Measurements from ENCODE around the gene SNORC. TPM values are rescaled to one million over a fixed set of nuclear protein-coding genes. Genes with fewer than 3 reads are reported as not detected.
A peak's percentile ranks its signal among the peaks of the same experiment; 100 is the strongest.

Gene SNORC
- total RNA-seq, 4 donors from 2014 or later = 0.54 to 11.6 (median 2.2) TPM; not detected in 1

DNA sequence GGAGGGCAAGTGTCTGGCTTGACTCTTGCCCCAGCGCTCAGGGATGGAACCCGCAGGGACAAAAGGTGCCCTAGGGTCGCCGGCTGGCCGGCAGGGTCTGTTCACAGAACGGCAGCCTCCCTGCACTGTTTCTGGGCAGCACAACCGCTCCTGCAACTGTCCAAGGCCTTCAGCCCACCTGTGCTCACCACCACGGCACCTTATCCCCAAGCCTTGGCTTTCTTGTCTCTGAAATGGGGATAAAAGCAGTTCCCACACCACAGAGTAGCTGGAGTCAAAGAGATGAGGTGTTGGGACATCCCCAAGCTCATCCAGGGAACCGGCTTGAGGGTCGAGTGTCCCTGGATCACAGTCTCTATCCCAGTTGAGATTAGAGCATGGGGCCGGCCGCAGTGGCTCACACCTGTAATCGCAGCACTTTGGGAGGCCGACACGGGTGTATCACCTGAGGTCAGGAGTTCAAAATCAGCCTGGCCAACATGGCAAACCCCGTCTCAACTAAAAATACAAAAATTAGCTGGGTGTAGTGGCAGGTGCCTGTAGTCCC lies 4.7 kb downstream of the SNORC start:
- Histone ChIP-seq H3K27me3 (peaks cover 39% of the 10 kb centered on the region), H3K9me3 (no peaks in the 10 kb centered on the region), H3K4me3 (no peak overlapping the region), H3K27ac (no peak overlapping the region), H3K36me3 (no peaks in the 10 kb centered on the region), H3K4me1 (peaks cover 0 to 21% (median 5%) of the 10 kb centered on the region in 3 donors)
- 60% methylated on average over 3 of the region's 16 CpGs; no CpG with 5 or more reads in 1 of the 2 donors for WGBS, 2 donors (ENCODE audit: low coverage in 1 of 2)
- TF ChIP-seq POLR2AphosphoS5 (IDR thresholded peaks at IDR 0.05) = no peak
- no peak for TF ChIP-seq CTCF (IDR thresholded peaks at IDR 0.05)
- no peak for TF ChIP-seq POLR2A (IDR thresholded peaks at IDR 0.05)
- no peak for TF ChIP-seq EP300 (IDR thresholded peaks at IDR 0.05)
- ATAC-seq = no peak

DNA sequence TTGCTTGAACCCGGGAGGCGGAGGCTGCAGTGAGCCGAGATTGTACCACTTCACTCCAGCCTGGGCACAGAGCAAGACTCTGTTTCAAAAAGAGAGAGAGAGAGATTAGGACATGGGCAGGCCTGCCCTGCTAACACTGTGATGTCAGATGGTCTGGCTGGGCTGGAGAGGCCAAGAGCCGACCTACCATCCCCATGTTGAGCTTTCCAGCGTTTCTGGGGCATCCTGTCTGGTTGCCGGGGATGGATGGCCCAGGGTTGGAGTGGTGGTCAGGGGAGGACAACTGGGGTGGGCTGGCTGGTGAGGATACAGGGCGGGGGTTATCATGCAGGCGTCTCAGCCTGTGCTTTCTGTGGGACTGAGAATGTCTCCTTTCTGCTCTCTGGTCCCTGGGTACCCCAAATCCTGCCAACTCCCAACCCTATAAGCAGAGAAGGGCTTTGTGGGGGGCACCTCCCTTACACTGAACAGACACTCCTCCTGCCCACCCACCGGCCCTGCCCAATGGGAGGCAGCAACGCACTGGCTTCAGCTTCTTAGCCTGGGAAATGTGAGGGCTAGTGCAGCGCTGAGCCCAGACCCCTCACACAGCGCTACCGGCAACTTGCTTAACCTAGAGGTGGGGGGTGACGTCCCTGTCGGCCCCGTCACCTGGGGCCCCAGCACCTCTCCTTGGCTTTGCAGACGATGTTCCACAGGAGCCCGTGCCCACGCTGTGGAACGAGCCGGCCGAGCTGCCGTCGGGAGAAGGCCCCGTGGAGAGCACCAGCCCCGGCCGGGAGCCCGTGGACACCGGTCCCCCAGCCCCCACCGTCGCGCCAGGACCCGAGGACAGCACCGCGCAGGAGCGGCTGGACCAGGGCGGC lies 5.4 kb downstream of the SNORC start:
- Histone ChIP-seq H3K36me3 (no peaks in the 10 kb centered on the region), H3K4me1 (peaks cover 0 to 21% (median 5%) of the 10 kb centered on the region in 3 donors), H3K27ac (no peak overlapping the region), H3K9me3 (no peaks in the 10 kb centered on the region), H3K27me3 (peaks cover 39% of the 10 kb centered on the region), H3K4me3 (peak overlapping the region in 1 of 2 donors; percentile 57)
- TF ChIP-seq EP300 (IDR thresholded peaks at IDR 0.05) (no peak), POLR2A (IDR thresholded peaks at IDR 0.05) (no peak), POLR2AphosphoS5 (IDR thresholded peaks at IDR 0.05) (no peak), CTCF (IDR thresholded peaks at IDR 0.05) (no peak)
- 21% methylated on average over 5 of the region's 37 CpGs; no CpG with 5 or more reads in 1 of the 2 donors for whole genome bisulfite sequencing, 2 donors (ENCODE audit: low coverage in 1 of 2)
- ATAC-seq = no peak

- peaks cover 0 to 21% (median 5%) of the 10 kb centered on the region in 3 donors for H3K4me1 ChIP-seq
- ATAC-seq = no peak
Measured at GRCh38 chr2:232876161-232876977, 6.3 kb downstream of the SNORC start.

GRCh38 chr2:232876978-232877441 lies 6.9 kb downstream of the SNORC start:
- H3K9me3 ChIP-seq = no peaks in the 10 kb centered on the region
- H3K4me3 ChIP-seq = peak overlapping the region in 1 of 2 donors; percentile 57
- TF ChIP-seq POLR2A (IDR thresholded peaks at IDR 0.05) (no peak), CTCF (IDR thresholded peaks at IDR 0.05) (no peak), POLR2AphosphoS5 (IDR thresholded peaks at IDR 0.05) (no peak), EP300 (IDR thresholded peaks at IDR 0.05) (no peak)
- peaks cover 39% of the 10 kb centered on the region for H3K27me3 ChIP-seq
- H3K36me3 ChIP-seq = no peaks in the 10 kb centered on the region
- no peak overlapping the region for H3K27ac ChIP-seq
- H3K4me1 ChIP-seq = peaks cover 0 to 21% (median 5%) of the 10 kb centered on the region in 3 donors
- WGBS, 2 donors (ENCODE audit: low coverage in 1 of 2) = 40% methylated on average over 1 of the region's 21 CpGs; no CpG with 5 or more reads in 1 of the 2 donors
- ATAC-seq = no peak

More at GRCh38 chr2:232876161-232876977, 6.3 kb downstream of the SNORC start:
- peaks cover 39% of the 10 kb centered on the region for H3K27me3 ChIP-seq
- H3K27ac ChIP-seq = no peak overlapping the region
- no CpG with 5 or more reads among the region's 119 CpGs for WGBS, 2 donors (ENCODE audit: low coverage in 1 of 2)
- no peaks in the 10 kb centered on the region for H3K9me3 ChIP-seq
- H3K4me3 ChIP-seq = peak overlapping the region; percentile 8 to 57
- H3K36me3 ChIP-seq = no peaks in the 10 kb centered on the region
- TF ChIP-seq CTCF (IDR thresholded peaks at IDR 0.05) (no peak), POLR2A (IDR thresholded peaks at IDR 0.05) (no peak), POLR2AphosphoS5 (IDR thresholded peaks at IDR 0.05) (no peak), EP300 (IDR thresholded peaks at IDR 0.05) (no peak)
